NCI-H510A (cell line): ENCODE measurements around the gene ACTC1.

ENCODE experiments used
- DNase-seq: peaks from one replicate; lab custom pipeline; 2025; lab: John Stamatoyannopoulos, UW

ACTC1 gene

GRCh38 chr15:34799149-34800101, 4.1 kb upstream of the ACTC1 start:
- DNase-seq: no peak

GRCh38 chr15:34796847-34797435, 1.6 kb upstream of the ACTC1 start:
- no peak for DNase-seq

- no peak for DNase-seq
These were observed 651 bp downstream of the ACTC1 start for GRCh38 chr15:34794590-34795206.

- no peak for DNase-seq
These were observed 1.4 kb downstream of the ACTC1 start for GRCh38 chr15:34793901-34794300.

- DNase-seq: no peak
These were observed 2.3 kb downstream of the ACTC1 start for GRCh38 chr15:34793071-34793470.

GRCh38 chr15:34791701-34792100, 3.6 kb downstream of the ACTC1 start:
- no peak for DNase-seq

GRCh38 chr15:34790121-34790520, 5.2 kb downstream of the ACTC1 start:
- no peak for DNase-seq

GRCh38 chr15:34789326-34789725, 6.0 kb downstream of the ACTC1 start:
- DNase-seq: no peak

- no peak for DNase-seq
These were observed 9.1 kb downstream of the ACTC1 start for GRCh38 chr15:34786206-34786605.

GRCh38 chr15:34783991-34784390, 11.4 kb downstream of the ACTC1 start:
- no peak for DNase-seq

GRCh38 chr15:34783431-34783830, 11.9 kb downstream of the ACTC1 start:
- no peak for DNase-seq

- DNase-seq: no peak
These were observed 12.4 kb downstream of the ACTC1 start for GRCh38 chr15:34782901-34783300.

- DNase-seq: no peak
These were observed 14.6 kb downstream of the ACTC1 start for GRCh38 chr15:34780725-34781124.

- DNase-seq: no peak
These were observed 18.7 kb downstream of the ACTC1 start for GRCh38 chr15:34776606-34777105.

GRCh38 chr15:34773917-34774316, 21.4 kb downstream of the ACTC1 start:
- DNase-seq: no peak

- no peak for DNase-seq
These were observed 22.3 kb downstream of the ACTC1 start for GRCh38 chr15:34773013-34773412.

- no peak for DNase-seq
These were observed 23.0 kb downstream of the ACTC1 start for GRCh38 chr15:34772312-34772711.

- DNase-seq: no peak
These were observed 25.6 kb downstream of the ACTC1 start for GRCh38 chr15:34769711-34770110.

GRCh38 chr15:34768530-34768929, 26.8 kb downstream of the ACTC1 start:
- no peak for DNase-seq

- no peak for DNase-seq
These were observed 29.6 kb downstream of the ACTC1 start for GRCh38 chr15:34765741-34766140.

- no peak for DNase-seq
These were observed 34.4 kb downstream of the ACTC1 start for GRCh38 chr15:34760909-34761308.

- DNase-seq: no peak
These were observed 35.4 kb downstream of the ACTC1 start for GRCh38 chr15:34759992-34760391.

GRCh38 chr15:34759347-34759746, 36.0 kb downstream of the ACTC1 start:
- no peak for DNase-seq
